ENCODE measurements around the gene FXN.
"Not testable (repeated sequence)": the region's sequence is repeated elsewhere in the genome, so short reads cannot be mapped to it uniquely, and the experiment has no call there.

GRCh38 chr9:69108706-69109105 lies 73.2 kb downstream of the FXN start:
- not testable (repeated sequence) for TF ChIP-seq CTCF, POLR2A (IDR thresholded peaks at IDR 0.05)
